ENCODE measurements around the gene RNF167. TPM values are rescaled to one million over a fixed set of nuclear protein-coding genes. Genes with fewer than 3 reads are reported as not detected.

RNF167 gene
- total and polyA plus RNA-seq, 2 of the 13 experiments (the other 11 are each of a cell fraction or from before 2014, with no cell fraction given), result 44.1 to 45.4 TPM

DNA sequence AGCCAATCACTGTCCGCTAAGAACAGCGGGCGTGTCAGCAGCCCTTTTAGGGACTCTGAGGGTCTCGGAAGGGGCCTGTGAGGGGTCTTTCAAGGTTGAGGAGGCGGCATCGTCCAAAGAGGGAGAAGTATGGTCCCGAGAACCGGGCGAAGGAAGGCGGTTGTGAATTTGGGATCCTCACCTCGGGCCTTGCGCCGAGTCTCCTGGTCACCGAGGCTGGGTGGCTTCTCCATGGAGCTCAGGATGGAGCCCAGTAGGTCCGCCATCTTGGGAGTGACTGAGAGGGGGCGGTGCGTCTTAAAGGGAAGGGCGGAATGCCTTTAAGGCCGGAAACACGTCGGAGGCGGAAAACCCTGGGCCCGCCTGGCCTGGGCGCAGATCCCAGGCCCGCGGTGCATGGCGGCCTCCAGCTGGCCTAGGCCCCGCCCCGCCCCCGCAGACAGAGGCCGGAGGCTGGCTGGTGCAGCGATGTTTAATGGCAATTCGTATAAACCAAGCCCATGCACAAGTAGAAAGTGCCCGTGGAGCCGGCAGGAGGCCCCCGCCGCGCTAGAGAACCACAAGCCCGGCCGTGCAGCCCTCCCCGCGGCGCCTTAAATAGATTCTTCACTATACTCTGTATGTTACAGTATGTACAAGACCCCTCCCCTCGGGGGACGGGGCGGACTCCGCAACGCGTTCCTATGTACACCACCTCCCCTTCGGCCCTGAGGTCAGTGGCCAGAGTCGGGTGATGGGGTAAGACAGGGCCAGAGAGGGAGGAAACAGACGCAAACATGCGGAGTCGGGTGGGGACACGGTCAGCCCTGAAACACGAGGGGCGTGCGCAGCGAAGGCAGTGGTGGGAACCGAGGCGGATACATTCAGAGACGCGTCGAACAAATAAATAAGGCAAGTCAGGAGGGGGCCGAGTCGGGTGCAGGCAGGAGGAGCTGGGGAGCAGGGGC lies 27.7 kb downstream of the RNF167 start, which contains the start of gene SPAG7 (continued):
- TF ChIP-seq, protein P1, sequence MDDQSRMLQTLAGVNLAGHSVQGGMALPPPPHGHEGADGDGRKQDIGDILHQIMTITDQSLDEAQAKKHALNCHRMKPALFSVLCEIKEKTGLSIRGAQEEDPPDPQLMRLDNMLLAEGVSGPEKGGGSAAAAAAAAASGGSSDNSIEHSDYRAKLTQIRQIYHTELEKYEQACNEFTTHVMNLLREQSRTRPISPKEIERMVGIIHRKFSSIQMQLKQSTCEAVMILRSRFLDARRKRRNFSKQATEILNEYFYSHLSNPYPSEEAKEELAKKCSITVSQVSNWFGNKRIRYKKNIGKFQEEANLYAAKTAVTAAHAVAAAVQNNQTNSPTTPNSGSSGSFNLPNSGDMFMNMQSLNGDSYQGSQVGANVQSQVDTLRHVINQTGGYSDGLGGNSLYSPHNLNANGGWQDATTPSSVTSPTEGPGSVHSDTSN (CRISPR knock-in tag; IDR thresholded peaks at IDR 0.05; ENCODE audit: borderline replicate concordance), result no peak
- TF ChIP-seq, protein P2, sequence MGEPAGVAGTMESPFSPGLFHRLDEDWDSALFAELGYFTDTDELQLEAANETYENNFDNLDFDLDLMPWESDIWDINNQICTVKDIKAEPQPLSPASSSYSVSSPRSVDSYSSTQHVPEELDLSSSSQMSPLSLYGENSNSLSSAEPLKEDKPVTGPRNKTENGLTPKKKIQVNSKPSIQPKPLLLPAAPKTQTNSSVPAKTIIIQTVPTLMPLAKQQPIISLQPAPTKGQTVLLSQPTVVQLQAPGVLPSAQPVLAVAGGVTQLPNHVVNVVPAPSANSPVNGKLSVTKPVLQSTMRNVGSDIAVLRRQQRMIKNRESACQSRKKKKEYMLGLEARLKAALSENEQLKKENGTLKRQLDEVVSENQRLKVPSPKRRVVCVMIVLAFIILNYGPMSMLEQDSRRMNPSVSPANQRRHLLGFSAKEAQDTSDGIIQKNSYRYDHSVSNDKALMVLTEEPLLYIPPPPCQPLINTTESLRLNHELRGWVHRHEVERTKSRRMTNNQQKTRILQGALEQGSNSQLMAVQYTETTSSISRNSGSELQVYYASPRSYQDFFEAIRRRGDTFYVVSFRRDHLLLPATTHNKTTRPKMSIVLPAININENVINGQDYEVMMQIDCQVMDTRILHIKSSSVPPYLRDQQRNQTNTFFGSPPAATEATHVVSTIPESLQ (CRISPR knock-in tag; conservative IDR thresholded peaks at IDR 0.05), result 0 out of 2 replicates have a peak, but pooled peaks have one; percentile 85
- TF ChIP-seq, protein P3, sequence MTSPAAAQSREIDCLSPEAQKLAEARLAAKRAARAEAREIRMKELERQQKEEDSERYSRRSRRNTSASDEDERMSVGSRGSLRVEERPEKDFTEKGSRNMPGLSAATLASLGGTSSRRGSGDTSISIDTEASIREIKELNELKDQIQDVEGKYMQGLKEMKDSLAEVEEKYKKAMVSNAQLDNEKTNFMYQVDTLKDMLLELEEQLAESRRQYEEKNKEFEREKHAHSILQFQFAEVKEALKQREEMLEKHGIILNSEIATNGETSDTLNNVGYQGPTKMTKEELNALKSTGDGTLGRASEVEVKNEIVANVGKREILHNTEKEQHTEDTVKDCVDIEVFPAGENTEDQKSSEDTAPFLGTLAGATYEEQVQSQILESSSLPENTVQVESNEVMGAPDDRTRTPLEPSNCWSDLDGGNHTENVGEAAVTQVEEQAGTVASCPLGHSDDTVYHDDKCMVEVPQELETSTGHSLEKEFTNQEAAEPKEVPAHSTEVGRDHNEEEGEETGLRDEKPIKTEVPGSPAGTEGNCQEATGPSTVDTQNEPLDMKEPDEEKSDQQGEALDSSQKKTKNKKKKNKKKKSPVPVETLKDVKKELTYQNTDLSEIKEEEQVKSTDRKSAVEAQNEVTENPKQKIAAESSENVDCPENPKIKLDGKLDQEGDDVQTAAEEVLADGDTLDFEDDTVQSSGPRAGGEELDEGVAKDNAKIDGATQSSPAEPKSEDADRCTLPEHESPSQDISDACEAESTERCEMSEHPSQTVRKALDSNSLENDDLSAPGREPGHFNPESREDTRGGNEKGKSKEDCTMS (CRISPR knock-in tag; conservative IDR thresholded peaks at IDR 0.05), result no peak
- TF ChIP-seq ZFY (CRISPR knock-in tag; IDR thresholded peaks at IDR 0.05) (peak; percentile 93), PLRG1 (conservative IDR thresholded peaks at IDR 0.05) (no peak), DNMT1 (CRISPR knock-in tag; IDR thresholded peaks at IDR 0.05) (no peak; the same call in 1 of the 2 replicates), HOXA5 (CRISPR knock-in tag; IDR thresholded peaks at IDR 0.05) (0 out of 2 replicates have a peak, but pooled peaks have one; percentile 16), RARA (CRISPR knock-in tag; IDR thresholded peaks at IDR 0.05) (no peak; the same call in 1 of the 2 replicates), WIZ (CRISPR knock-in tag; IDR thresholded peaks at IDR 0.05) (peak; percentile 27; the same call in 1 of the 2 replicates), ZNF510 (CRISPR knock-in tag; IDR thresholded peaks at IDR 0.05; ENCODE audit: low read depth) (no peak), SP2 (CRISPR knock-in tag; IDR thresholded peaks at IDR 0.05) (peak; percentile 86), MAFK (conservative IDR thresholded peaks at IDR 0.05 in 1 of 2, IDR thresholded peaks at IDR 0.05 in 1 of 2; ENCODE audit: low read length in 2 of 2) (no peak), ZNF607 (CRISPR knock-in tag; IDR thresholded peaks at IDR 0.05; ENCODE audit: borderline replicate concordance) (peak; percentile 75; the same call in 1 of the 2 replicates), HNRNPH1 (optimal IDR thresholded peaks at IDR 0.05; ENCODE audit: low read depth, low read length) (peak; percentile 65), ZNF530 (CRISPR knock-in tag; IDR thresholded peaks at IDR 0.05; ENCODE audit: low read depth) (no peak)
- TF ChIP-seq, protein P4, sequence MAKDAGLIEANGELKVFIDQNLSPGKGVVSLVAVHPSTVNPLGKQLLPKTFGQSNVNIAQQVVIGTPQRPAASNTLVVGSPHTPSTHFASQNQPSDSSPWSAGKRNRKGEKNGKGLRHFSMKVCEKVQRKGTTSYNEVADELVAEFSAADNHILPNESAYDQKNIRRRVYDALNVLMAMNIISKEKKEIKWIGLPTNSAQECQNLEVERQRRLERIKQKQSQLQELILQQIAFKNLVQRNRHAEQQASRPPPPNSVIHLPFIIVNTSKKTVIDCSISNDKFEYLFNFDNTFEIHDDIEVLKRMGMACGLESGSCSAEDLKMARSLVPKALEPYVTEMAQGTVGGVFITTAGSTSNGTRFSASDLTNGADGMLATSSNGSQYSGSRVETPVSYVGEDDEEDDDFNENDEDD (CRISPR knock-in tag; IDR thresholded peaks at IDR 0.05; ENCODE audit: borderline replicate concordance), result peak; percentile 51; the same call in 1 of the 2 replicates
- TF ChIP-seq, protein P5, sequence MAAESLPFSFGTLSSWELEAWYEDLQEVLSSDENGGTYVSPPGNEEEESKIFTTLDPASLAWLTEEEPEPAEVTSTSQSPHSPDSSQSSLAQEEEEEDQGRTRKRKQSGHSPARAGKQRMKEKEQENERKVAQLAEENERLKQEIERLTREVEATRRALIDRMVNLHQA (CRISPR knock-in tag; IDR thresholded peaks at IDR 0.05), result no peak
- TF ChIP-seq, protein P6, sequence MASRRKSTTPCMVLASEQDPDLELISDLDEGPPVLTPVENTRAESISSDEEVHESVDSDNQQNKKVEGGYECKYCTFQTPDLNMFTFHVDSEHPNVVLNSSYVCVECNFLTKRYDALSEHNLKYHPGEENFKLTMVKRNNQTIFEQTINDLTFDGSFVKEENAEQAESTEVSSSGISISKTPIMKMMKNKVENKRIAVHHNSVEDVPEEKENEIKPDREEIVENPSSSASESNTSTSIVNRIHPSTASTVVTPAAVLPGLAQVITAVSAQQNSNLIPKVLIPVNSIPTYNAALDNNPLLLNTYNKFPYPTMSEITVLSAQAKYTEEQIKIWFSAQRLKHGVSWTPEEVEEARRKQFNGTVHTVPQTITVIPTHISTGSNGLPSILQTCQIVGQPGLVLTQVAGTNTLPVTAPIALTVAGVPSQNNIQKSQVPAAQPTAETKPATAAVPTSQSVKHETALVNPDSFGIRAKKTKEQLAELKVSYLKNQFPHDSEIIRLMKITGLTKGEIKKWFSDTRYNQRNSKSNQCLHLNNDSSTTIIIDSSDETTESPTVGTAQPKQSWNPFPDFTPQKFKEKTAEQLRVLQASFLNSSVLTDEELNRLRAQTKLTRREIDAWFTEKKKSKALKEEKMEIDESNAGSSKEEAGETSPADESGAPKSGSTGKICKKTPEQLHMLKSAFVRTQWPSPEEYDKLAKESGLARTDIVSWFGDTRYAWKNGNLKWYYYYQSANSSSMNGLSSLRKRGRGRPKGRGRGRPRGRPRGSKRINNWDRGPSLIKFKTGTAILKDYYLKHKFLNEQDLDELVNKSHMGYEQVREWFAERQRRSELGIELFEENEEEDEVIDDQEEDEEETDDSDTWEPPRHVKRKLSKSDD (CRISPR knock-in tag; IDR thresholded peaks at IDR 0.05; ENCODE audit: low read depth), result peak; percentile 93

Measured in HepG2 (cell line).